WTC11 (cell line): Measurements from ENCODE around the gene EP400.

Experiments
- CREB1 ChIP-seq: sonication (generic); formaldehyde crosslinking; IDR thresholded peaks from 2 replicates; pipeline ENCODE4 v1.8.0; 2023; ENCODE audit warnings: mild to moderate bottlenecking, missing genetic modification reagents
- CTCF ChIP-seq: fragments of 200-600 bp; IDR thresholded peaks from 2 replicates; pipeline ENCODE4 v1.8.0; 2022; ENCODE audit warnings: antibody characterized with exemption
- ELF4 ChIP-seq: sonication (generic); formaldehyde crosslinking; IDR thresholded peaks from 2 replicates; pipeline ENCODE4 v1.8.1; 2022; ENCODE audit warnings: low read depth, mild to moderate bottlenecking, moderate library complexity, missing genetic modification reagents
- GABPB1 ChIP-seq: sonication (generic); formaldehyde crosslinking; IDR thresholded peaks from 2 replicates; pipeline ENCODE4 v1.8.1; 2023; ENCODE audit warnings: mild to moderate bottlenecking, missing genetic modification reagents
- KAT7 ChIP-seq: sonication (generic); formaldehyde crosslinking; IDR thresholded peaks from 2 replicates; pipeline ENCODE4 v1.8.1; 2023; ENCODE audit warnings: missing genetic modification reagents, mild to moderate bottlenecking, borderline replicate concordance
- ZNF416 ChIP-seq: fragments of 250-450 bp; sonication (Bioruptor Pico); IDR thresholded peaks from 2 replicates; pipeline ENCODE4 v1.9.0; 2021; ENCODE audit warnings: mild to moderate bottlenecking, inconsistent platforms
- TF ChIP-seq, protein P1 (sequence below): sonication (generic); formaldehyde crosslinking; IDR thresholded peaks from 2 replicates; pipeline ENCODE4 v1.8.0; 2022; ENCODE audit warnings: mild to moderate bottlenecking, missing genetic modification reagents
- TF ChIP-seq, protein P2 (sequence below): sonication (generic); formaldehyde crosslinking; IDR thresholded peaks from 2 replicates; pipeline ENCODE4 v1.8.1; 2022; ENCODE audit warnings: mild to moderate bottlenecking, moderate library complexity, missing genetic modification reagents

- TF ChIP-seq, protein P1, sequence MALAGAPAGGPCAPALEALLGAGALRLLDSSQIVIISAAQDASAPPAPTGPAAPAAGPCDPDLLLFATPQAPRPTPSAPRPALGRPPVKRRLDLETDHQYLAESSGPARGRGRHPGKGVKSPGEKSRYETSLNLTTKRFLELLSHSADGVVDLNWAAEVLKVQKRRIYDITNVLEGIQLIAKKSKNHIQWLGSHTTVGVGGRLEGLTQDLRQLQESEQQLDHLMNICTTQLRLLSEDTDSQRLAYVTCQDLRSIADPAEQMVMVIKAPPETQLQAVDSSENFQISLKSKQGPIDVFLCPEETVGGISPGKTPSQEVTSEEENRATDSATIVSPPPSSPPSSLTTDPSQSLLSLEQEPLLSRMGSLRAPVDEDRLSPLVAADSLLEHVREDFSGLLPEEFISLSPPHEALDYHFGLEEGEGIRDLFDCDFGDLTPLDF (CRISPR knock-in tag): no peak
- no peak for TF ChIP-seq CTCF
- TF ChIP-seq GABPB1 (CRISPR knock-in tag): no peak
- TF ChIP-seq ELF4 (CRISPR knock-in tag): no peak
- TF ChIP-seq, protein P2, sequence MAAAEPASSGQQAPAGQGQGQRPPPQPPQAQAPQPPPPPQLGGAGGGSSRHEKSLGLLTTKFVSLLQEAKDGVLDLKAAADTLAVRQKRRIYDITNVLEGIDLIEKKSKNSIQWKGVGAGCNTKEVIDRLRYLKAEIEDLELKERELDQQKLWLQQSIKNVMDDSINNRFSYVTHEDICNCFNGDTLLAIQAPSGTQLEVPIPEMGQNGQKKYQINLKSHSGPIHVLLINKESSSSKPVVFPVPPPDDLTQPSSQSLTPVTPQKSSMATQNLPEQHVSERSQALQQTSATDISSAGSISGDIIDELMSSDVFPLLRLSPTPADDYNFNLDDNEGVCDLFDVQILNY (CRISPR knock-in tag): no peak
- no peak for TF ChIP-seq KAT7 (CRISPR knock-in tag)
- no peak for TF ChIP-seq ZNF416 (CRISPR knock-in tag)
- no peak for TF ChIP-seq CREB1 (CRISPR knock-in tag)
Measured at GRCh38 chr12:132026796-132027500, 77.2 kb downstream of the EP400 start.
